ENCODE results near the gene PLPPR3.

The PLPPR3 gene

GRCh38 chr19:811506-812048, 10.2 kb downstream of the PLPPR3 start:
- in situ Hi-C loops (cut with MboI; ENCODE audit: low sequenced_read_pairs), result no loop called here

DNA sequence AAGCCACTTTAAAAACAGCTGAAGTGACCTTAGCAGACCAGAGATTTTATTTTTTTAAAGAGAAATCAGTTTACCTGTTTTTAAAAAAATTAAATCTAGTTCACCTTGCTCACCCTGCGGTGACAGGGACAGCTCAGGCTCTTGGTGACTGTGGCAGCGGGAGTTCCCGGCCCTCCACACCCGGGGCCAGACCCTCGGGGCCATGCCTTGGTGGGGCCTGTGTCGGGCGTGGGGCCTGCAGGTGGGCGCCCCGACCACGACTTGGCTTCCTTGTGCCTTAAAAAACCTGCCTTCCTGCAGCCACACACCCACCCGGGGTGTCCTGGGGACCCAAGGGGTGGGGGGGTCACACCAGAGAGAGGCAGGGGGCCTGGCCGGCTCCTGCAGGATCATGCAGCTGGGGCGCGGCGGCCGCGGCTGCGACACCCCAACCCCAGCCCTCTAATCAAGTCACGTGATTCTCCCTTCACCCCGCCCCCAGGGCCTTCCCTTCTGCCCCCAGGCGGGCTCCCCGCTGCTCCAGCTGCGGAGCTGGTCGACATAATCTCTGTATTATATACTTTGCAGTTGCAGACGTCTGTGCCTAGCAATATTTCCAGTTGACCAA, 10.8 kb downstream of the PLPPR3 start:
- in situ Hi-C loops (cut with MboI; ENCODE audit: low sequenced_read_pairs), result no loop called here

DNA sequence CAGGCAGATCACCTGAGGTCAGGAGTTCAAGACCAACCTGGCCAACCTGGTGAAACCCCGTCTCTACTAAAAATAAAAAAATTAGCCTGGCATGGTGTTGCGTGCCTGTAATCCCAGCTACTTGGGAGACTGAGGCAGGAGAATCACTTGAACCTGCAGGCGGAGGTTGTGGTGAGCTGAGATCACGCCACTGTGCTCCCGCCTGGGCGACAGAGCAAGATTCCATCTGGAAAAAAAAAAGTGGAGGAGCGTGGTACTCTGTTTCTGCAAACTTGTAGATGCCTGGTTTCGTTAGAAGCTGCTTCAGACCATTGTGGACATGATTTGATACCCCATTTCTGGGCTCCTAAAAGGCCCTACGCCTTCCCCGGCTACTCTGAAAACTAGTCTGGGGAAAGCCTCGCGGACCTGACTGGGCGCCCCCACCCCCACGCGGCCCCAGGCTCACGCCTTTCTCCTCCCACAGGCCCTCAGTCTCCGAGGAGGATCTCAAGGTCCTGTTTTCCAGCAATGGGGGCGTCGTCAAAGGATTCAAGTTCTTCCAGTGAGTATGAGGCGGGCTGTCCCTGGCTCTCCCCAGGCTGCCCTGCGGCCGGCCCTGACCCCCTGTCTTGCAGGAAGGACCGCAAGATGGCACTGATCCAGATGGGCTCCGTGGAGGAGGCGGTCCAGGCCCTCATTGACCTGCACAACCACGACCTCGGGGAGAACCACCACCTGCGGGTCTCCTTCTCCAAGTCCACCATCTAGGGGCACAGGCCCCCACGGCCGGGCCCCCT, 11.5 kb downstream of the PLPPR3 start:
- in situ Hi-C loops (cut with MboI; ENCODE audit: low sequenced_read_pairs), result no loop called here

GRCh38 chr19:808423-808775, 13.4 kb downstream of the PLPPR3 start:
- in situ Hi-C loops (cut with MboI; ENCODE audit: low sequenced_read_pairs), result no loop called here

DNA sequence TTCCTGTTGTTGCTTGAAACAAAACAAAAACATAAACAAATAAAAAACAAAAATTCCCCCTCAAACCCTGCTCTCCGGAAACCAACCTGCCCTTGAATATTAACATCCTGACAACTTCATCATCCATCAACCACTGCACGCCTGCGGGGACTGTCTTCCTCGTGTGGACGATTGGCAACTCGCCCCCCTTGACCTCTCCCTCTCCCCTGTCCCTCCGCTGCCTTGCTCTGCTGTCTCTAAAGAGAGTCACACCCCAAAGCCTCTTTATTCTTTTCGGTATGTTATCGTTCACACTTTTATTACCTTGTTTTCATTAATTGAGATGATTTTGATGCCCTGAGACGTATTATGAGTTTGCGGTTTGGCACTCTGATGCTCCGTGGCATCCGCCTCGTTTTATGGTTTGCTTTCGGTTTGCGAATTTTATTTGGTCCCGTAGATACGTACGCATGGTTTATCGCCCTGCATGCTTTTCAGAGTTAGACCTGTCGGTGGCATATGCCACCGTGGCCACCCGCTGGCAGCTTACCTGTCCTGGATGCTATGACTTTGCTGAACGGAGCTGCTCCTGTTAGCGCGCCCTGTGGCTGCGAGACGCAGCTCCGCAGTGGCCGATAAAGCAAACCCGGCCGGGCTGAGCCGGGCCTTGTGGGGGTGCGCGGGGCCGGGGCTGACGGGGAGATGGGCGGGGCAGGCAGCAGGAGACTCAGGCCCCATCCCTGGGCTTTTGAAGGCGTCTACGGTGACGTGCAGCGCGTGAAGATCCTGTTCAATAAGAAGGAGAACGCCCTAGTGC, 13.9 kb downstream of the PLPPR3 start:
- in situ Hi-C loops (cut with MboI; ENCODE audit: low sequenced_read_pairs), result no loop called here

DNA sequence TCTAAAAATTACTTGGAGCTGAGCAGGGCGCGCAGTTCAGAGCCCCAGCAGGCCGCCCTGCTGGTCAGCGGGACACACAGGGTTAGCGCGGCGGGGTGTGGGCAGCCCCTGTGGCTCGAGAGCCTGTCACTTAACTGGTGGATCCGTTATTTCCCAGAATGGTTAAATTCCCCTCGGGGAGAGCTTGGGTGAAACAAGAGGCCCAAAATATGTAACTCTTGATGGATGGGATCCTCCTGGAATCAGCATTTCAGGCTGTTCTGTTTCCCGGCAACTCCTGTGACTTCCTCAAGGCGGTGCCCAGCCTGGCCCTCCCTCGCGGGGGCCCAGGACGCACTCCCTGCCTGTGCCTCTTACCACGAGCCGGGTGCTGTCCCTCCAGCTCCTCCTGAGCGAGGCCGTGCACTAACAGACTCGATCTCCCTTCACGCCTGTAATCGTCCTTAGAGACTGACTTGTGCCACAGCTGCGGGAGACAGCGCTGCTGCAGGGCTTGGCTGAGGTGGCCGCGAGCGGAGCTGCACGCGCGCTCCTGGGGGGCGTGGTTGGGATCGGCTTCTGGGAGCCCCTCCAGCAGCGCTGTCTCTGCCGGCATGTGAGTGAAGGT, 14.8 kb downstream of the PLPPR3 start:
- in situ Hi-C loops (cut with MboI; ENCODE audit: low sequenced_read_pairs), result no loop called here

GRCh38 chr19:805600-806550, 15.9 kb downstream of the PLPPR3 start:
- in situ Hi-C loops (cut with MboI; ENCODE audit: low sequenced_read_pairs), result no loop called here

- in situ Hi-C loops (cut with MboI; ENCODE audit: low sequenced_read_pairs), result no loop called here
These were observed 16.6 kb downstream of the PLPPR3 start for GRCh38 chr19:805166-805551.

DNA sequence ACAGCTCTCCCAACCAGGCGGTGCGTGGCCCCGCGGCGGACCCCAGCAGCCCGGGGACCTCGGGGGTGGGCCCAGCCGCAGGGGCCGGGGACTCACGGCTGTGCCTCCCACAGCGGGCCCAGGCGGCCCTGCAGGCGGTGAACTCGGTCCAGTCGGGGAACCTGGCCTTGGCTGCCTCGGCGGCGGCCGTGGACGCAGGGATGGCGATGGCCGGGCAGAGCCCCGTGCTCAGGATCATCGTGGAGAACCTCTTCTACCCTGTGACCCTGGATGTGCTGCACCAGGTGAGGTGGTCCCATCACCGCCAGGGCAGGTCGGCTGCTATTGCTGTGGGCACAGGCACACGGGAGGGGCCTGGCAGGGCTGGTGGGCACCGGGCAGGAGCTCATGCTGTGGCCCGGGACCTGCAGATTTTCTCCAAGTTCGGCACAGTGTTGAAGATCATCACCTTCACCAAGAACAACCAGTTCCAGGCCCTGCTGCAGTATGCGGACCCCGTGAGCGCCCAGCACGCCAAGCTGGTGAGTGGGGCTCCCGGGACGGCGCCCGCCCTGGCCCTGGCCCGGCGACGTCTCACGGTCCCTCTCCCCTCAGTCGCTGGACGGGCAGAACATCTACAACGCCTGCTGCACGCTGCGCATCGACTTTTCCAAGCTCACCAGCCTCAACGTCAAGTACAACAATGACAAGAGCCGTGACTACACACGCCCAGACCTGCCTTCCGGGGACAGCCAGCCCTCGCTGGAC, 17.2 kb downstream of the PLPPR3 start:
- in situ Hi-C loops (cut with MboI; ENCODE audit: low sequenced_read_pairs), result no loop called here

GRCh38 chr19:803686-804418, 17.9 kb downstream of the PLPPR3 start:
- in situ Hi-C loops (cut with MboI; ENCODE audit: low sequenced_read_pairs), result no loop called here

DNA sequence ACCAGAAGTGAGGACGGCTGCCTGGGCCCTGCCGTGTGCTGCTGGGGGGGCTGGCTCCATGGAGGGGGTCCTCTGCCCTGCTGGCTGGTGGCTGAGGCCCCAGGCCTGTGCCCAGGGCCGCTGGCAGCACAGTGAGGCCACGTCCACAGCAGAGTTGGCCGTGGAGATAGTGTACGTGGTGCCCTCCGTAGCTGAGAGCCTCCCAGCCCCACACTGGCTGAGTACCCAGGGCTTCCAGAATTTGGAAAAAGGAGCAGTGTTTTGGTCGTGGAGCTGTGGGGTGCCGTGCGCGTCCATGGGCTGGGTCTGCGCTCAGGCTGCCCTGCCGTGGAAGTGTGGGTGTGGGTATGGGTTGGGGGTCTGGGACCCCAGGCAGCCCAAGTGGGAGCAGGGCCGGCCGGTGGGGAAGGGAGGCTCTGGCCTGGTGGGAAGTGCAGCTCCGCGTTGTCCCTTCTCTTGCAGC, 18.6 kb downstream of the PLPPR3 start:
- in situ Hi-C loops (cut with MboI; ENCODE audit: low sequenced_read_pairs), result no loop called here

DNA sequence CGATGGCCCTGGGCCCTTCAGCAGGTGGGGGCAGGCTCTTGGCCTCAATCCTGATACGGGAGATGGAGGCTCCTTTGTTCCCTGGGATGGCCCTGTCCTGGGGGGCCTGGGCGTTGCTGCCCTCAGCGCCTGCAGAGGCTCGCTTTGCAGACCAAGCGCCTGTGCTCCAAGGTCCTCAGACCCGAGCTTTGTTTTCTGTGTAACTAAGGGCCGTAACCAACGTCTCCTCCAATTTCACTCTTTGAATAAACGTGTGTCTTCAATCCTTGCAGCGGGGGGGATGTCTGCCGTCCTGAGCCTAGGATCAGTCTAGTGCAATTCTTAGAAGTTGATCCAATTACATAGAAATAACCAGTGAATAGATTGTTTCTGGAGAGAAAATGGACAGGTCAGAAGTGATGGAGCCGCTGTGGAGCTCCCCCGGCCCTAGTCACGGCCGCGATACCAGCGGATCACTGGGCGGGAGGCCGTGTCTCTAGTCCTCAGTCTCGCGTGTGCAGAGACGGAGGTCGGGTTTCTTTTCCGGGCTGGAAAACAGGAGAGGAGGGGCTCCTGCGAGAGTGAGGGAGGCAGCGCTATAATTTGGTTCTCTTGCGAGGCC, 19.2 kb downstream of the PLPPR3 start:
- in situ Hi-C loops (cut with MboI; ENCODE audit: low sequenced_read_pairs), result no loop called here

DNA sequence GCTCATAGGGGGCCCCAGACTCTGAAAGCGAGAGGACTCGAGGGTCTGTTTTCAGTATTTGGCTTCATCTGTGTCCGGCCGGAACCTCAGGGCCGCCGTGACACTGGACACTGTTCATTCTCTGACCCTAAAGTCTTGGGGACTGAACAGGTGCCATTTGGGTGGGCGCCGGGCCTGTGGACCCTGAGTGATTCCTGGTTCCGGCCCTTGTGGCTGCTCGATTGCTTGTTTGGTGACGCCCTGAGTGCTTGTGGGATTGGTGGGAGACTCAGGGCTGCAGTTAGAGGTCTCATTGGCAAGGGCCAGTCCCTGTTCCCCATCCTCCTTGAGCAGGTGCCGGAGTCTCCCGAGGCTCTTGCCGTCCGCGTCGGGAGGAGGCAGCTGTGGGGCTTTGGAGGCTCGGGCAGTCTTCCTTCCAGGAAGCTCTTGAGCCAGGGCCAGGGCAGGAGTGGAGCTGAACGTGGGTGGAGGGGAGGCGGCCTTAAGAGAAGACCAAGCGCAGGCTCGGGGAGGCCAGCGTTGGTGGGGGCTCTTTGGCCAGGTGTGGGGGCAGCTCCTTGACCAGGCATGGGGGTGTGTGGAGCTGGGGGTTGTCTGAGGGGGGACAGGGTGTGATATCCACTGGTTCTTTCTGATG, 19.8 kb downstream of the PLPPR3 start:
- in situ Hi-C loops (cut with MboI; ENCODE audit: low sequenced_read_pairs), result no loop called here

- in situ Hi-C loops (cut with MboI; ENCODE audit: low sequenced_read_pairs), result no loop called here
These were observed 20.5 kb downstream of the PLPPR3 start for GRCh38 chr19:801030-801860.

GRCh38 chr19:800360-801029, 21.3 kb downstream of the PLPPR3 start:
- in situ Hi-C loops (cut with MboI; ENCODE audit: low sequenced_read_pairs), result no loop called here

- in situ Hi-C loops (cut with MboI; ENCODE audit: low sequenced_read_pairs), result no loop called here
These were observed 22.5 kb downstream of the PLPPR3 start for GRCh38 chr19:799076-799881.
